H1 (cell line): ENCODE measurements around the gene MAPK14. TPM values are rescaled to one million over a fixed set of nuclear protein-coding genes. Genes with fewer than 3 reads are reported as not detected.

Source experiments
- CTCF ChIA-PET: fragments of 300-600 bp; sonication (Branson Sonifier 250); formaldehyde crosslinking; loops from one replicate; lab custom pipeline; 2021; ENCODE audit not compliant: partially characterized antibody; lab: Charles Lee
- POLR2A ChIA-PET: fragments of 300-600 bp; sonication (Branson Sonifier 250); formaldehyde crosslinking; loops from one replicate; lab custom pipeline; 2021; ENCODE audit warnings: inconsistent platforms; ENCODE audit not compliant: partially characterized antibody; lab: Charles Lee
- DNase-seq, 2 experiments: peaks; one replicate each; pipeline versions ENCODE4 v3.0.0 to v3.0.0-alpha.2; 2010 to 2022; ENCODE audit warnings: low spot score in 2 of 2, low read depth in 1 of 2, mixed read lengths in 1 of 2
- FAIRE-seq: peaks from 2 replicates; lab custom pipeline; 2011; peaks lifted over from hg19 to GRCh38; lab: Jason Lieb, UNC
- H2AFZ ChIP-seq: 2 replicates; pipeline ENCODE4 v1.8.1; 2012; ENCODE audit warnings: low read length, inconsistent platforms
- H2AK5ac ChIP-seq: 2 replicates; pipeline ENCODE4 v1.6.1; 2013; ENCODE audit warnings: low read depth, low read length
- H2BK120ac ChIP-seq: replicated peaks from 2 replicates; pipeline ENCODE3; 2013; ENCODE audit warnings: low read depth, low read length, inconsistent platforms
- H2BK12ac ChIP-seq: 2 replicates; pipeline ENCODE4 v1.6.1; 2013; ENCODE audit warnings: low read depth, low read length
- H2BK15ac ChIP-seq: 2 replicates; pipeline ENCODE4 v1.6.1; 2013; ENCODE audit warnings: low read length
- H2BK20ac ChIP-seq: 2 replicates; pipeline ENCODE4 v1.6.1; 2013; ENCODE audit warnings: low read length
- H2BK5ac ChIP-seq: 2 replicates; pipeline ENCODE4 v1.6.1; 2013; ENCODE audit warnings: low read depth, low read length
- H3K14ac ChIP-seq: 2 replicates; pipeline ENCODE4 v1.6.1; 2013; ENCODE audit warnings: inconsistent platforms; ENCODE audit not compliant: insufficient read length
- H3K18ac ChIP-seq: 2 replicates; pipeline ENCODE4 v1.6.1; 2013; ENCODE audit warnings: low read length; ENCODE audit errors: extremely low read depth
- H3K23ac ChIP-seq: 2 replicates; pipeline ENCODE4 v1.6.1; 2013; ENCODE audit warnings: inconsistent platforms; ENCODE audit not compliant: insufficient read length
- H3K23me2 ChIP-seq: 2 replicates; pipeline ENCODE4 v1.6.1; 2013; ENCODE audit warnings: low read depth, low read length
- H3K27ac ChIP-seq: 2 replicates; pipeline ENCODE4 v1.6.1; 2011; ENCODE audit warnings: low read depth, low read length, inconsistent platforms
- H3K27me3 ChIP-seq, 4 experiments: replicated peaks in 1 of 4; 1 replicate in 1 of 4; 2 replicates in 3 of 4; pipeline versions ENCODE4 v1.6.1 to v1.8.1; 2011 to 2013; ENCODE audit warnings: low read length in 3 of 4, mild to moderate bottlenecking in 3 of 4, inconsistent platforms in 2 of 4, mixed read lengths in 2 of 4, moderate library complexity in 1 of 4; ENCODE audit not compliant: control insufficient read depth in 3 of 4, insufficient read depth in 3 of 4; ENCODE audit errors: extremely low read depth in 1 of 4
- H3K36me3 ChIP-seq, 4 experiments: 2 replicates each; pipeline versions ENCODE4 v1.6.1 to v1.8.1; 2011 to 2013; ENCODE audit warnings: mild to moderate bottlenecking in 4 of 4, low read length in 3 of 4, moderate library complexity in 2 of 4, control low read depth in 1 of 4, inconsistent platforms in 1 of 4; ENCODE audit not compliant: insufficient read depth in 4 of 4, control insufficient read depth in 2 of 4
- H3K4ac ChIP-seq: replicated peaks from 2 replicates; pipeline ENCODE3; 2013; ENCODE audit warnings: low read length, low read depth, mixed read lengths, inconsistent platforms; ENCODE audit not compliant: insufficient read length
- H3K4me1 ChIP-seq, 4 experiments: replicated peaks in 1 of 4; 1 replicate in 1 of 4; 2 replicates in 3 of 4; pipeline versions ENCODE4 v1.6.1 to v1.8.1; 2011 to 2013; ENCODE audit warnings: low read length in 3 of 4, inconsistent platforms in 2 of 4, mixed read lengths in 1 of 4; ENCODE audit not compliant: insufficient read depth in 4 of 4, control insufficient read depth in 3 of 4
- H3K4me2 ChIP-seq, 2 experiments: 2 replicates each; pipeline versions ENCODE4 v1.6.1 to v1.8.1; 2011 to 2013; ENCODE audit warnings: low read depth in 2 of 2, low read length in 2 of 2, control low read depth in 1 of 2, inconsistent platforms in 1 of 2, mild to moderate bottlenecking in 1 of 2; ENCODE audit not compliant: insufficient read depth in 1 of 2
- H3K4me3 ChIP-seq, 4 experiments: fragments of 200-600, 300-600 bp in 1 of 4; sonication (generic), shearing (Covaris generic), sonication (Bioruptor Twin) in 1 of 4; 2 replicates each; pipeline versions ENCODE4 v1.5.1 to v1.8.1; 2011 to 2016; ENCODE audit warnings: low read length in 4 of 4, low read depth in 3 of 4, control low read depth in 2 of 4, inconsistent platforms in 2 of 4, mild to moderate bottlenecking in 2 of 4, mixed read lengths in 1 of 4, moderate library complexity in 1 of 4; ENCODE audit not compliant: insufficient read depth in 2 of 4; ENCODE audit errors: extremely low read depth in 1 of 4
- H3K56ac ChIP-seq: replicated peaks from 2 replicates; pipeline ENCODE3; 2013; ENCODE audit warnings: low read depth, mild to moderate bottlenecking, mixed read lengths, low read length, inconsistent platforms; ENCODE audit not compliant: insufficient read length
- H3K79me1 ChIP-seq: 2 replicates; pipeline ENCODE4 v1.6.1; 2013; ENCODE audit warnings: low read depth, low read length, control low read depth
- H3K79me2 ChIP-seq, 2 experiments: 2 replicates each; pipeline versions ENCODE4 v1.6.1 to v1.8.1; 2012 to 2013; ENCODE audit warnings: low read length in 2 of 2, mild to moderate bottlenecking in 2 of 2, inconsistent platforms in 1 of 2; ENCODE audit not compliant: insufficient read depth in 2 of 2, control insufficient read depth in 1 of 2
- H3K9ac ChIP-seq, 4 experiments: replicated peaks in 1 of 4; 1 replicate in 1 of 4; 2 replicates in 3 of 4; pipeline versions ENCODE4 v1.6.1 to v1.8.1; 2011 to 2013; ENCODE audit warnings: low read depth in 3 of 4, low read length in 3 of 4, control low read depth in 2 of 4, mild to moderate bottlenecking in 2 of 4, moderate library complexity in 2 of 4, inconsistent platforms in 1 of 4; ENCODE audit errors: extremely low read depth in 1 of 4
- H3K9me3 ChIP-seq, 2 experiments: 2 replicates each; pipeline versions ENCODE4 v1.6.1 to v1.8.1; 2012 to 2013; ENCODE audit warnings: mild to moderate bottlenecking in 2 of 2, moderate library complexity in 2 of 2, control low read depth in 1 of 2, inconsistent platforms in 1 of 2, low read depth in 1 of 2, low read length in 1 of 2, mixed read lengths in 1 of 2; ENCODE audit not compliant: insufficient read depth in 2 of 2
- H4K20me1 ChIP-seq, 2 experiments: replicated peaks in 1 of 2; 2 replicates each; pipeline versions ENCODE3 to v1.8.1; 2011 to 2013; ENCODE audit warnings: inconsistent platforms in 2 of 2, low read length in 2 of 2, mild to moderate bottlenecking in 1 of 2; ENCODE audit not compliant: insufficient read depth in 2 of 2, control insufficient read depth in 1 of 2
- H4K5ac ChIP-seq: 2 replicates; pipeline ENCODE4 v1.6.1; 2013; ENCODE audit warnings: low read length, low read depth, mixed read lengths, inconsistent platforms; ENCODE audit not compliant: insufficient read length
- H4K8ac ChIP-seq: 2 replicates; pipeline ENCODE4 v1.8.0; 2013; ENCODE audit warnings: mild to moderate bottlenecking, moderate library complexity, low read length, inconsistent platforms; ENCODE audit not compliant: insufficient read depth; ENCODE audit errors: extremely low read depth
- H4K91ac ChIP-seq: replicated peaks from 2 replicates; pipeline ENCODE3; 2013; ENCODE audit warnings: low read length, mixed read lengths, inconsistent platforms; ENCODE audit not compliant: insufficient read length
- KDM1A ChIP-seq: fragments of 200-600, 300-600 bp; sonication (generic); IDR thresholded peaks from 2 replicates; pipeline ENCODE4 v1.7.1; 2016; ENCODE audit warnings: mild to moderate bottlenecking, low read length, borderline replicate concordance
- YY1 ChIP-seq: IDR thresholded peaks from 2 replicates; pipeline ENCODE4 v1.6.1; 2011; ENCODE audit warnings: low read depth, mild to moderate bottlenecking, low read length
- polyA plus RNA-seq, 7 experiments: library from polyadenylated mRNA; depleted of rRNA in 3 of 7; stranded (reverse) in 5 of 7; unstranded in 2 of 7; fragments of >200 nt in 5 of 7; fragments of 200-250 nt in 2 of 7; gene quantifications; 1 replicate in 5 of 7; 2 replicates in 1 of 7; 4 replicates in 1 of 7; pipeline versions ENCODE4 v1.2.1 to v1.2.3, GENCODE V29; 2011 to 2013; ENCODE audit warnings: missing spikeins in 2 of 7, mixed read lengths in 2 of 7
- total RNA-seq: library from RNA; stranded (reverse); fragmentation: NEBNext Ultra II Directional; extraction: Animal tissue kit (Norgen Biotek cat#: 25700); gene quantifications from 2 replicates; pipeline ENCODE4 v1.2.1, GENCODE V29; 2021

Gene MAPK14
- total and polyA plus RNA-seq, 2 of the 8 experiments (the other 6 are each of a cell fraction or from before 2014, with no cell fraction given) = 18.1 to 39.3 TPM

DNA sequence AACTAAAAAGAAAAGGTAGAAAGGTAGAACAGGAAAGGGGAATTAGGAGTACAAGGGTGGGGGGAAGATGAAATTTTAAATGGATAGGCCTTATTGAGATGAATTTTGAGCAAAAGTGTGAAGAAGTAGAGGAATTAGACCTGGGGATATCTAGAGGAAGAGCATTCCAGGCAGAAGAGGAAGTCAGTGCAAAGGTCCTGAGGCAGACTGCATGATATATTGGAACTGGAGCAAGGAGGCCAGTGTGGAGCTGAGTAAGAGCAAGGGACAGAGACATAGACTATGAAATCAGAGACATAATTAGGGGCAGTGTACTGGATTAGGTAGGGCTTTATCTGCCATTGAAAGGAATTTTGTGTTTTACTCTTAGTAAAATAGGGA lies 40.4 kb downstream of the MAPK14 start:
- CTCF ChIA-PET = interaction anchor here (1.0 to 2.4 kb wide), 3 partner anchors 27 to 92 kb away, joined by 6 to 9 read pairs (median 7); no protein-coding TSS in a partner anchor
- no peak for FAIRE-seq

More for the DNA sequence above, 40.4 kb downstream of the MAPK14 start:
- Histone ChIP-seq H3K4ac (no peak overlapping the region), H3K23me2 (peaks cover 4% of the 10 kb centered on the region; the same call in 1 of the 2 replicates), H3K27ac (no peak overlapping the region), H3K4me1 (no peaks in the 10 kb centered on the region), H3K4me2 (no peak overlapping the region), H2BK20ac (no peak overlapping the region), H3K36me3 (no peaks in the 10 kb centered on the region), H4K91ac (no peak overlapping the region), H3K4me3 (no peak overlapping the region), H4K20me1 (peaks cover 0 to 4% of the 10 kb centered on the region in 2 experiments), H2BK5ac (no peak overlapping the region), H3K79me2 (peaks cover 0 to 23% of the 10 kb centered on the region in 2 experiments; a peak in 2 of 4 replicates), H3K9me3 (no peaks in the 10 kb centered on the region), H3K9ac (no peak overlapping the region), H3K23ac (no peak overlapping the region), H3K18ac (no peak overlapping the region), H4K5ac (no peak overlapping the region), H3K27me3 (no peaks in the 10 kb centered on the region), H3K56ac (no peak overlapping the region), H2BK15ac (no peak overlapping the region), H2BK120ac (no peak overlapping the region), H2BK12ac (no peak overlapping the region), H4K8ac (no peak overlapping the region), H3K14ac (no peak overlapping the region), H2AFZ (no peak overlapping the region), H2AK5ac (no peak overlapping the region), H3K79me1 (no peaks in the 10 kb centered on the region)
- DNase-seq = no peak
- POLR2A ChIA-PET = no interaction called here
- TF ChIP-seq YY1 = no peak
- peak; percentile 71; the same call in 1 of the 2 replicates for TF ChIP-seq KDM1A
